Esophagus squamous epithelium (tissue), 5 donors: ENCODE data around the gene SLC38A9. TPM values are rescaled to one million over a fixed set of nuclear protein-coding genes. Genes with fewer than 3 reads are reported as not detected.
A peak's percentile ranks its signal among the peaks of the same experiment; 100 is the strongest.

Source experiments
- DNase-seq: peaks from one replicate; lab custom pipeline; 2025; lab: John Stamatoyannopoulos, UW
- H3K27ac ChIP-seq, 4 donors: fragments of 200-600 bp; sonication (generic); one replicate each; pipeline ENCODE4 v1.5.1; 2016 to 2019; ENCODE audit warnings: mild to moderate bottlenecking in 1 of 4
- H3K27me3 ChIP-seq, 4 donors: fragments of 200-600 bp; sonication (generic); 1 replicate in 3 of 4; 2 replicates in 1 of 4; pipeline versions ENCODE4 v1.5.1 to v1.6.0; 2017 to 2021; ENCODE audit warnings: antibody characterized with exemption in 1 of 4
- H3K36me3 ChIP-seq, 3 donors: fragments of 200-600 bp; sonication (generic); one replicate each; pipeline ENCODE4 v1.5.1; 2016 to 2019
- H3K4me1 ChIP-seq, 3 donors: fragments of 200-600 bp; sonication (generic); one replicate each; pipeline ENCODE4 v1.5.1; 2017 to 2019
- H3K4me3 ChIP-seq, 4 donors: fragments of 200-600 bp; sonication (generic); 1 replicate in 3 of 4; 2 replicates in 1 of 4; pipeline ENCODE4 v1.5.1; 2016 to 2019; ENCODE audit warnings: mild to moderate bottlenecking in 2 of 4, moderate library complexity in 1 of 4
- H3K9me3 ChIP-seq, 3 donors: fragments of 200-600 bp; sonication (generic); one replicate each; pipeline ENCODE4 v1.5.1; 2016 to 2019
- POLR2A ChIP-seq, 4 donors: fragments of 450-650 bp; IDR thresholded peaks; one replicate each; pipeline ENCODE4 v1.6.1; 2017; ENCODE audit warnings: antibody characterized with exemption in 4 of 4, mild to moderate bottlenecking in 4 of 4, moderate library complexity in 3 of 4
- WGBS, 2 donors: methylation state at CpG; one replicate each; pipeline ENCODE4 v1.1.5; 2018; 5-methylcytosine and 5-hydroxymethylcytosine counted together
- intact Hi-C: fragments of 100-400 bp; cut with DNase I; formaldehyde crosslinking; loops from one replicate; pipeline ENCODE4 v1.15.0; 2022
- total RNA-seq, 4 donors: library from RNA; depleted of rRNA; stranded (reverse); fragments of >200 nt; gene quantifications; one replicate each; pipeline ENCODE4 v1.1.0, GENCODE V29; 2016
- TF ChIP-seq, protein P1 (sequence below), 6 experiments: fragments of 450-650 bp in 4 of 6; fragments of 200-600 bp in 2 of 6; sonication (generic) in 2 of 6; IDR thresholded peaks; one replicate each; pipeline ENCODE4 v1.5.1; 2016 to 2019; ENCODE audit warnings: antibody characterized with exemption in 6 of 6, mild to moderate bottlenecking in 4 of 6, moderate library complexity in 4 of 6
- donor health status: DM: yes; HTN: yes; CAD: no.

The SLC38A9 gene
- total RNA-seq, 4 donors from 2014 or later = 16.0 to 29.8 (median 23.3) TPM

- H3K27ac ChIP-seq = no peak overlapping the region
- intact Hi-C loops = no loop called here
- WGBS, 2 donors = 92% methylated on average over 6 of the region's 6 CpGs
- H3K9me3 ChIP-seq = no peaks in the 10 kb centered on the region
- H3K27me3 ChIP-seq = no peaks in the 10 kb centered on the region
- DNase-seq = no peak
- peaks cover 9 to 19% (median 11%) of the 10 kb centered on the region in 3 donors for H3K4me1 ChIP-seq
- TF ChIP-seq POLR2A (IDR thresholded peaks at IDR 0.05) = no peak
- TF ChIP-seq, protein P1, sequence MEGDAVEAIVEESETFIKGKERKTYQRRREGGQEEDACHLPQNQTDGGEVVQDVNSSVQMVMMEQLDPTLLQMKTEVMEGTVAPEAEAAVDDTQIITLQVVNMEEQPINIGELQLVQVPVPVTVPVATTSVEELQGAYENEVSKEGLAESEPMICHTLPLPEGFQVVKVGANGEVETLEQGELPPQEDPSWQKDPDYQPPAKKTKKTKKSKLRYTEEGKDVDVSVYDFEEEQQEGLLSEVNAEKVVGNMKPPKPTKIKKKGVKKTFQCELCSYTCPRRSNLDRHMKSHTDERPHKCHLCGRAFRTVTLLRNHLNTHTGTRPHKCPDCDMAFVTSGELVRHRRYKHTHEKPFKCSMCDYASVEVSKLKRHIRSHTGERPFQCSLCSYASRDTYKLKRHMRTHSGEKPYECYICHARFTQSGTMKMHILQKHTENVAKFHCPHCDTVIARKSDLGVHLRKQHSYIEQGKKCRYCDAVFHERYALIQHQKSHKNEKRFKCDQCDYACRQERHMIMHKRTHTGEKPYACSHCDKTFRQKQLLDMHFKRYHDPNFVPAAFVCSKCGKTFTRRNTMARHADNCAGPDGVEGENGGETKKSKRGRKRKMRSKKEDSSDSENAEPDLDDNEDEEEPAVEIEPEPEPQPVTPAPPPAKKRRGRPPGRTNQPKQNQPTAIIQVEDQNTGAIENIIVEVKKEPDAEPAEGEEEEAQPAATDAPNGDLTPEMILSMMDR (IDR thresholded peaks at IDR 0.05) = no peak
- no peaks in the 10 kb centered on the region for H3K36me3 ChIP-seq
- H3K4me3 ChIP-seq = no peak overlapping the region
These were observed 3.5 kb upstream of the SLC38A9 start for GRCh38 chr5:55715519-55716078.

DNA sequence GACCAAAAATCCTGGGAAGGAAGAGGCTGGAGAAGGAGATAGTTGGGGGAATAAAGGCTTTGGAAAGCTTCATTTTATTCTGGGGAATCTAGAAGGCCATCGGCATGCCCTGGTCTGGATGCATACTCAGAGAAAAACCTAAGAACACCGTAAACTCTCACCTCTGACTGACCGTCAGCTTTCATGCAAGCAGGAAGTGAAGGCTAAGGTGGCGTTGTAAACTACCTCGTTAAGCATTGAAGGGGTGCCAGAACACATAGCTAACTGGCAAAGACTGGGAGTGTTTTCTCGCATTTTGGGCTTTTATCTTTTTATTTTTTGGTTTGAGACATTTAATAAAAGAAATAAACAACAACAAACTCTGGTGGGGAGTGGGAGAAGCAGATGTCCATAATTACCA is 2.6 kb upstream of the SLC38A9 start:
- WGBS, 2 donors = 80 to 88% methylated on average over 6 of the region's 6 CpGs
- Histone ChIP-seq H3K4me1 (peaks cover 9 to 21% (median 11%) of the 10 kb centered on the region in 3 donors), H3K27me3 (no peaks in the 10 kb centered on the region), H3K4me3 (no peak overlapping the region), H3K36me3 (no peaks in the 10 kb centered on the region), H3K27ac (no peak overlapping the region), H3K9me3 (no peaks in the 10 kb centered on the region)
- no peak for DNase-seq
- intact Hi-C loops = no loop called here
- TF ChIP-seq POLR2A (IDR thresholded peaks at IDR 0.05) = no peak
- TF ChIP-seq, protein P1 (IDR thresholded peaks at IDR 0.05) = no peak

GRCh38 chr5:55714339-55714738 is 2.2 kb upstream of the SLC38A9 start:
- 25 to 36% methylated on average over 1 of the region's 1 CpG for whole genome bisulfite sequencing, 2 donors
- H3K27ac ChIP-seq = no peak overlapping the region
- H3K4me1 ChIP-seq = peaks cover 9 to 21% (median 11%) of the 10 kb centered on the region in 3 donors
- no peaks in the 10 kb centered on the region for H3K36me3 ChIP-seq
- H3K4me3 ChIP-seq = no peak overlapping the region
- no peak for DNase-seq
- H3K9me3 ChIP-seq = no peaks in the 10 kb centered on the region
- H3K27me3 ChIP-seq = no peaks in the 10 kb centered on the region
- intact Hi-C loops = no loop called here
- TF ChIP-seq, protein P1 (IDR thresholded peaks at IDR 0.05) = no peak
- no peak for TF ChIP-seq POLR2A (IDR thresholded peaks at IDR 0.05)

GRCh38 chr5:55713871-55714270 is 1.7 kb upstream of the SLC38A9 start:
- Histone ChIP-seq H3K27ac (no peak overlapping the region), H3K4me1 (peaks cover 9 to 25% (median 11%) of the 10 kb centered on the region in 3 donors), H3K9me3 (no peaks in the 10 kb centered on the region), H3K27me3 (no peaks in the 10 kb centered on the region), H3K36me3 (no peaks in the 10 kb centered on the region), H3K4me3 (no peak overlapping the region)
- DNase-seq = no peak
- TF ChIP-seq, protein P1 (IDR thresholded peaks at IDR 0.05) = no peak
- no peak for TF ChIP-seq POLR2A (IDR thresholded peaks at IDR 0.05)
- WGBS, 2 donors = 61 to 85% methylated on average over 3 of the region's 3 CpGs
- intact Hi-C loops = no loop called here

- Histone ChIP-seq H3K27ac (peak overlapping the region; percentile 64 to 87 (median 78)), H3K36me3 (peaks cover 0 to 15% (median 0%) of the 10 kb centered on the region in 3 donors), H3K4me3 (peak overlapping the region; percentile 57 to 97 (median 86)), H3K27me3 (no peaks in the 10 kb centered on the region), H3K9me3 (no peaks in the 10 kb centered on the region), H3K4me1 (peaks cover 9 to 31% (median 11%) of the 10 kb centered on the region in 3 donors)
- no peak for TF ChIP-seq POLR2A (IDR thresholded peaks at IDR 0.05)
- TF ChIP-seq, protein P1 (IDR thresholded peaks at IDR 0.05) = no peak
- 7 to 11% methylated on average over 12 to 17 of the region's 18 CpGs for WGBS, 2 donors
- DNase-seq = no peak
- intact Hi-C loops = no loop called here
These were observed 559 bp downstream of the SLC38A9 start for GRCh38 chr5:55711507-55712022.
